Fibroblast of mammary gland (primary cell): ENCODE measurements around the gene ESRRA.

Source experiments
- DNase-seq: peaks from one replicate; pipeline ENCODE4 v3.0.0-alpha.2; 2010; ENCODE audit warnings: low read depth
- H3K4me3 ChIP-seq: 2 replicates; pipeline ENCODE4 v1.5.1; 2011; ENCODE audit warnings: low read depth, mild to moderate bottlenecking, low read length, moderate library complexity; ENCODE audit not compliant: control insufficient read depth
- TF ChIP-seq, protein P1 (sequence below): conservative IDR thresholded peaks from 2 replicates; pipeline ENCODE4 v1.5.1; 2011; ENCODE audit warnings: low read depth, low read length, inconsistent platforms; ENCODE audit not compliant: control insufficient read depth, insufficient read depth

ESRRA gene

GRCh38 chr11:64342869-64343745, 37.8 kb downstream of the ESRRA start:
- peak overlapping the region; percentile 12 for H3K4me3 ChIP-seq
- no peak for DNase-seq
- TF ChIP-seq, protein P1, sequence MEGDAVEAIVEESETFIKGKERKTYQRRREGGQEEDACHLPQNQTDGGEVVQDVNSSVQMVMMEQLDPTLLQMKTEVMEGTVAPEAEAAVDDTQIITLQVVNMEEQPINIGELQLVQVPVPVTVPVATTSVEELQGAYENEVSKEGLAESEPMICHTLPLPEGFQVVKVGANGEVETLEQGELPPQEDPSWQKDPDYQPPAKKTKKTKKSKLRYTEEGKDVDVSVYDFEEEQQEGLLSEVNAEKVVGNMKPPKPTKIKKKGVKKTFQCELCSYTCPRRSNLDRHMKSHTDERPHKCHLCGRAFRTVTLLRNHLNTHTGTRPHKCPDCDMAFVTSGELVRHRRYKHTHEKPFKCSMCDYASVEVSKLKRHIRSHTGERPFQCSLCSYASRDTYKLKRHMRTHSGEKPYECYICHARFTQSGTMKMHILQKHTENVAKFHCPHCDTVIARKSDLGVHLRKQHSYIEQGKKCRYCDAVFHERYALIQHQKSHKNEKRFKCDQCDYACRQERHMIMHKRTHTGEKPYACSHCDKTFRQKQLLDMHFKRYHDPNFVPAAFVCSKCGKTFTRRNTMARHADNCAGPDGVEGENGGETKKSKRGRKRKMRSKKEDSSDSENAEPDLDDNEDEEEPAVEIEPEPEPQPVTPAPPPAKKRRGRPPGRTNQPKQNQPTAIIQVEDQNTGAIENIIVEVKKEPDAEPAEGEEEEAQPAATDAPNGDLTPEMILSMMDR, result no peak

- H3K4me3 ChIP-seq, result no peak overlapping the region
- DNase-seq, result no peak
- TF ChIP-seq, protein P1, result peak; percentile 31
Measured at GRCh38 chr11:64343767-64344559, 38.6 kb downstream of the ESRRA start.

- TF ChIP-seq, protein P1, result no peak
- no peak overlapping the region for H3K4me3 ChIP-seq
- no peak for DNase-seq
Measured at GRCh38 chr11:64344787-64345186, 39.5 kb downstream of the ESRRA start.

- no peak overlapping the region for H3K4me3 ChIP-seq
- DNase-seq, result no peak
- TF ChIP-seq, protein P1, result no peak
Measured at GRCh38 chr11:64347193-64347867, 42.0 kb downstream of the ESRRA start.

DNA sequence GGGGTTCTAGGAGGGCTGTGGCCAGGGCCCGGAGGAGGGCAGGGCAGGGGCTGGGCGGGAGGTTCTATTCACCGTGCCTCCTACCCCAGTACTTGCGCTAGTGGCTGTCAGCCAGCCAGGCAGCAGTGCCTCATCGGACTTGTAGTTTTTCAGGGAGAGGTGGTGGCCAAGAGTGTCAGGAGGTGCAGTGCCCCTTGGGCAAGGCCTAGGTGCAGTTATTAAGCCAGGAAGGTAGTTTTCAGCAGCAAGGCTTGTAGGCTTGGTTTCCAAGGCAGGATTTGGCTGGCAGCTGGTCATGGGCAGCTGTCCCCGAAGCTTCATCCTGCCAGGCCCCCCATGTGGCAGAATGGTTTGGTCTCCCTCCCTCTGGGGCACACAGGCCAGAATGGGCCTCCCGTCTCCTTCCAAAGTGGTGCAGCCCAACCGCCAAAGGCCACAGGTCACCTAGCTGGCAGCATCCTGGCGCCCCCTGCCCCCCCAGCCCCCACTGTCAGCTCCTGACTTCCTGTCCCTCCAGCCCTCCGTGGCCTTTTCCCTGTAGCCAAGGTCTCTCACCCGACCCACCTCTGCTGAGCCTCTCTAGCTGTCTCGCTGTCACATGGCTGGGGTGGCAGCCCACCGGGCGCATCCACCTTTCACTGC, 43.2 kb downstream of the ESRRA start:
- DNase-seq, result no peak
- H3K4me3 ChIP-seq, result no peak overlapping the region
- TF ChIP-seq, protein P1, result no peak

GRCh38 chr11:64349025-64349387, 43.7 kb downstream of the ESRRA start:
- DNase-seq, result no peak
- H3K4me3 ChIP-seq, result no peak overlapping the region
- TF ChIP-seq, protein P1, result no peak
